Fibroblast of lung (primary cell): ENCODE results near the gene TMEM255B. TPM values are rescaled to one million over a fixed set of nuclear protein-coding genes. Genes with fewer than 3 reads are reported as not detected.
"Not testable (repeated sequence)": the region's sequence is repeated elsewhere in the genome, so short reads cannot be mapped to it uniquely, and the experiment has no call there.

Source experiments
- DNase-seq, 2 donors: peaks; one replicate each; pipeline versions ENCODE4 v3.0.0 to v3.0.0-alpha.2; 2010; ENCODE audit warnings: low read depth in 2 of 2
- H2AFZ ChIP-seq: 2 replicates; pipeline ENCODE4 v1.5.1; 2012; ENCODE audit warnings: low read length, control low read depth, inconsistent platforms
- H3K27ac ChIP-seq: 2 replicates; pipeline ENCODE4 v1.5.1; 2011; ENCODE audit warnings: low read length, control low read depth; ENCODE audit not compliant: insufficient read depth
- H3K27me3 ChIP-seq: 2 replicates; pipeline ENCODE4 v1.5.1; 2011; ENCODE audit warnings: mild to moderate bottlenecking, low read length; ENCODE audit not compliant: control insufficient read depth, insufficient read depth
- H3K36me3 ChIP-seq: 2 replicates; pipeline ENCODE4 v1.5.1; 2011; ENCODE audit warnings: low read length; ENCODE audit not compliant: control insufficient read depth, insufficient read depth
- H3K4me1 ChIP-seq: 2 replicates; pipeline ENCODE4 v1.5.1; 2011; ENCODE audit warnings: low read length; ENCODE audit not compliant: control insufficient read depth, insufficient read depth; ENCODE audit errors: extremely low read depth
- H3K4me2 ChIP-seq: 2 replicates; pipeline ENCODE4 v1.5.1; 2011; ENCODE audit warnings: low read length, control low read depth; ENCODE audit not compliant: insufficient read depth; ENCODE audit errors: extremely low read depth
- H3K4me3 ChIP-seq, 4 experiments: fragments of 200-600 bp in 1 of 4; sonication (generic) in 1 of 4; replicated peaks in 1 of 4; 2 replicates each; pipeline ENCODE4 v1.5.1; 2011 to 2016; ENCODE audit warnings: low read length in 4 of 4, low read depth in 3 of 4, mild to moderate bottlenecking in 3 of 4, control low read depth in 2 of 4, inconsistent platforms in 1 of 4, mixed read lengths in 1 of 4; ENCODE audit not compliant: insufficient read depth in 1 of 4; ENCODE audit errors: control extremely low read depth in 1 of 4
- H3K79me2 ChIP-seq: 2 replicates; pipeline ENCODE4 v1.5.1; 2012; ENCODE audit warnings: mild to moderate bottlenecking, low read length, inconsistent platforms; ENCODE audit not compliant: control insufficient read depth, insufficient read depth
- H3K9ac ChIP-seq: 2 replicates; pipeline ENCODE4 v1.5.1; 2011; ENCODE audit warnings: mild to moderate bottlenecking, low read length, control low read depth; ENCODE audit not compliant: insufficient read depth
- H3K9me3 ChIP-seq: 2 replicates; pipeline ENCODE4 v1.5.1; 2012; ENCODE audit warnings: low read depth, low read length; ENCODE audit not compliant: control insufficient read depth, insufficient read depth
- H4K20me1 ChIP-seq: 2 replicates; pipeline ENCODE4 v1.5.1; 2011; ENCODE audit warnings: low read length; ENCODE audit not compliant: control insufficient read depth, insufficient read depth; ENCODE audit errors: extremely low read depth
- EZH2 ChIP-seq: IDR thresholded peaks from 2 replicates; pipeline ENCODE4 v1.5.1; 2012; ENCODE audit warnings: low read length, control low read depth, mild to moderate bottlenecking; ENCODE audit errors: missing control alignments
- polyA plus RNA-seq, 2 donors: library from polyadenylated mRNA; depleted of rRNA in 1 of 2; stranded (reverse) in 1 of 2; unstranded in 1 of 2; fragments of >200 nt; gene quantifications; 2 replicates each; pipeline ENCODE4 v1.2.1, GENCODE V29; 2011 to 2012; ENCODE audit warnings: missing spikeins in 1 of 2
- total RNA-seq: library from RNA; depleted of rRNA; stranded (reverse); fragments of >200 nt; gene quantifications from 2 replicates; pipeline ENCODE4 v1.2.1, GENCODE V29; 2014
- TF ChIP-seq, protein P1 (sequence below), 2 donors: IDR thresholded peaks in 1 of 2; conservative IDR thresholded peaks in 1 of 2; 1 replicate in 1 of 2; 2 replicates in 1 of 2; pipeline ENCODE4 v1.5.1; 2011 to 2012; ENCODE audit warnings: low read length in 2 of 2, control low read depth in 1 of 2, inconsistent platforms in 1 of 2, low read depth in 1 of 2, mild to moderate bottlenecking in 1 of 2

The TMEM255B gene
- total and polyA plus RNA-seq, 2 donors (not counting 1 experiment from before 2014, with no cell fraction given), result 2.4 to 10.4 TPM

DNA sequence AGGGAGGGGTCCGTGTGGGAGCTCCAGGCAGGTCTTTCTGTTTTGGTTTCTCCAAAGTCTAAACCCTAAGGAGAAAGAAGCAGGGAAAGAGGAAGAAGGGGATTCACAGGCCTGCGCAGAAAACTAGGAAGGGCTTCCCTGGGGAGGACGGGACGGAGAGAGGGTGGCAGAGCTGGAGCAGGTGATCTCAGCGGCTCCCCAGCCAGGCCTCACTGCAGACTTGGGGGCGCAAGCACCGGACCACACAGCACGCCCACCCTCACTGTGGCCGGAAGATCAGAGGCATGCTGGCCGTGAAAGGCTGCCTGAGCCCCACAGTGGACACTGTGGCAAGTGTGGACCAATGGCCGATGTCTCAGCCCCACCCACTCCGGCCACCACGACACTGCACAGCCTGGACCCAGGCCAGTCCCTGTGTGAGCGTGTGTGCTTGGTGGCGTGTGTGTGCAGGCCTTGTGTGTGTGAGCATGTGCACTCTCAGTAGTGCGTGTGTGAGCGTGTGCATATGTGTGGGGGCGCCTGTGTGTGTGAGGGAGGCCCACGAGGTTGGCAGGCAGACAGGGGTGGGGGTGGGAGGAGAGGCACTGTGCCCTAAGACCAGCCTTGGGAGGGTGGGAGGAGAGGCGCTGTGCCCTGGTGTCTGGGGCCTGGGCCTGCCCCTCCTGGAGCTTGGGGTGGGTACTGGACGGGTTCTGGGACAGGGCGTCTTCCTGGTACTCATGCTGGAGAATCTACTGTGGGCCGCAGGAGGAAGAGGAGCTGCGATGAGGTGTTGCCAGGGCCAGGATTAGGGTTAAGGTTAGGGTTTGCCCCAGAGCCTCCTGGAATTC, 15.4 kb upstream of the TMEM255B start:
- no peak for DNase-seq
- no peaks in the 10 kb centered on the region for H4K20me1 ChIP-seq
- H3K9ac ChIP-seq, result no peak overlapping the region
- H3K4me3 ChIP-seq, result no peak overlapping the region
- H3K79me2 ChIP-seq, result no peaks in the 10 kb centered on the region
- no peaks in the 10 kb centered on the region for H3K9me3 ChIP-seq
- no peaks in the 10 kb centered on the region for H3K36me3 ChIP-seq
- no peak overlapping the region for H3K4me2 ChIP-seq
- H3K27ac ChIP-seq, result no peak overlapping the region
- H2AFZ ChIP-seq, result no peak overlapping the region
- no peaks in the 10 kb centered on the region for H3K27me3 ChIP-seq
- TF ChIP-seq, protein P1, sequence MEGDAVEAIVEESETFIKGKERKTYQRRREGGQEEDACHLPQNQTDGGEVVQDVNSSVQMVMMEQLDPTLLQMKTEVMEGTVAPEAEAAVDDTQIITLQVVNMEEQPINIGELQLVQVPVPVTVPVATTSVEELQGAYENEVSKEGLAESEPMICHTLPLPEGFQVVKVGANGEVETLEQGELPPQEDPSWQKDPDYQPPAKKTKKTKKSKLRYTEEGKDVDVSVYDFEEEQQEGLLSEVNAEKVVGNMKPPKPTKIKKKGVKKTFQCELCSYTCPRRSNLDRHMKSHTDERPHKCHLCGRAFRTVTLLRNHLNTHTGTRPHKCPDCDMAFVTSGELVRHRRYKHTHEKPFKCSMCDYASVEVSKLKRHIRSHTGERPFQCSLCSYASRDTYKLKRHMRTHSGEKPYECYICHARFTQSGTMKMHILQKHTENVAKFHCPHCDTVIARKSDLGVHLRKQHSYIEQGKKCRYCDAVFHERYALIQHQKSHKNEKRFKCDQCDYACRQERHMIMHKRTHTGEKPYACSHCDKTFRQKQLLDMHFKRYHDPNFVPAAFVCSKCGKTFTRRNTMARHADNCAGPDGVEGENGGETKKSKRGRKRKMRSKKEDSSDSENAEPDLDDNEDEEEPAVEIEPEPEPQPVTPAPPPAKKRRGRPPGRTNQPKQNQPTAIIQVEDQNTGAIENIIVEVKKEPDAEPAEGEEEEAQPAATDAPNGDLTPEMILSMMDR (conservative IDR thresholded peaks at IDR 0.05 in 1 of 2, IDR thresholded peaks at IDR 0.05 in 1 of 2; ENCODE audit: low read depth in 1 of 2, low read length in 2 of 2), result no peak
- no peak for TF ChIP-seq EZH2
- H3K4me1 ChIP-seq, result no peaks in the 10 kb centered on the region

DNA sequence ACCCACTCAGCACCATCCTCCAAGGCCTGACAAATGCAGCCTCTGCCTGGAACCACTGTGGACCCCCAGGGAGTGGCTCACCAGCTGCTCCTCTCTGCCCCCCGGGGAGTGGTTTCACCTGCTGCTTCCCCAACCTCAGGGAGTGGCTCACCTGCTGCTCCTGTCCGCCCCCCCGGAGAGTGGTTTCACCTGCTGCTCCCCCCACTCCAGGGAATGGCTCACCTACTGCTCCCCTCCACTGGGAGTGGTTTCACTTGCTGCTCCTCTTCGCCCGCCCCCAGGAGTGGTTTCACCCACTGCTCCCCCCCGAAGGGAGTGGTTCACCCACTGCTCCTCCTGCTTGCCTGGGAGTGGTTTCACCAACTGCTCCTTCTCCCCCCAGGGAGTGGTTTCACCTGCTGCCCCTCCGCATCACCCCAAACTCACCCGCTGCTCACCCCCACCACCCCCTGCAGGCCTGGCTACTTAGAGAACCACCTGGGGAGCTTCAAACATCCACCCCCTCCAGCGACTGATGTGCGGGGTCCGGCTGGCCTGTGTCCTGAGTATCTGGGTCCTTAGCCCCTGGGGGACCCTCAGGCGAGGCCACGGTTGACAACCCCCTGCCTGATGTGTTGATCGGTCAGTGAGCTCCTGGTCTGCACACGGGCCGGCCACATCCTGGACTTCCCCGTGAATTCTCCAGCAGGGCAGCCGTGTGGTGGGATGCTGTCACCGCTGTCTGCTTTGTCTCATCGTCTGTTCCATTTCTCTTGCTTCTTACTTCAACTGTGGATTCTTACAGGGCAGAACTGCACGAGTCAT, 14.6 kb upstream of the TMEM255B start:
- Histone ChIP-seq H2AFZ (no peak overlapping the region), H3K79me2 (no peaks in the 10 kb centered on the region), H3K9me3 (no peaks in the 10 kb centered on the region), H3K27ac (no peak overlapping the region), H3K4me2 (no peak overlapping the region), H3K36me3 (no peaks in the 10 kb centered on the region), H3K4me1 (no peaks in the 10 kb centered on the region), H3K27me3 (no peaks in the 10 kb centered on the region), H4K20me1 (no peaks in the 10 kb centered on the region), H3K4me3 (no peak overlapping the region), H3K9ac (no peak overlapping the region)
- no peak for TF ChIP-seq EZH2
- TF ChIP-seq, protein P1 (conservative IDR thresholded peaks at IDR 0.05 in 1 of 2, IDR thresholded peaks at IDR 0.05 in 1 of 2; ENCODE audit: low read depth in 1 of 2, low read length in 2 of 2), result no peak
- DNase-seq, result no peak

DNA sequence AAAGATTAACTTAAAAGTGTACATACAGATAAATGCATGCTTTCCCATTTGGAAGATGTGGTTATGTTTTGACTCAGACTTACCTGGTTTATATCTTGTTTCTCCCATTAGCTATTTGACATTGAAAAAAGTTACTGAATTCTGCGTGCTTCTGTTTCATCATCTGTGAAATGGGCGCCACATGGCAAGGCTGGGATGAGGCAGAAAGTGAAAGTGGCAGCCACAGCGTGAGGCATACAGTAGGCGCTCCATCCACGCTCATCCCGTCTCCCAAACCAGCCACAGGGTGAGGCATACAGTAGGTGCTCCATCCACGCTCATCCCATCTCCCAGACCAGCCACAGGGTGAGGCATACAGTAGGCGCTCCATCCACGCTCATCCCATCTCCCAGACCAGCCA, 14.0 kb upstream of the TMEM255B start:
- no peaks in the 10 kb centered on the region for H3K9me3 ChIP-seq
- H3K4me1 ChIP-seq, result no peaks in the 10 kb centered on the region
- H3K27ac ChIP-seq, result no peak overlapping the region
- no peak for TF ChIP-seq EZH2
- TF ChIP-seq, protein P1 (conservative IDR thresholded peaks at IDR 0.05 in 1 of 2, IDR thresholded peaks at IDR 0.05 in 1 of 2; ENCODE audit: low read depth in 1 of 2, low read length in 2 of 2), result no peak
- no peaks in the 10 kb centered on the region for H3K79me2 ChIP-seq
- H4K20me1 ChIP-seq, result no peaks in the 10 kb centered on the region
- H2AFZ ChIP-seq, result no peak overlapping the region
- no peak overlapping the region for H3K9ac ChIP-seq
- no peak overlapping the region for H3K4me2 ChIP-seq
- no peak for DNase-seq
- no peaks in the 10 kb centered on the region for H3K27me3 ChIP-seq
- no peak overlapping the region for H3K4me3 ChIP-seq
- no peaks in the 10 kb centered on the region for H3K36me3 ChIP-seq

DNA sequence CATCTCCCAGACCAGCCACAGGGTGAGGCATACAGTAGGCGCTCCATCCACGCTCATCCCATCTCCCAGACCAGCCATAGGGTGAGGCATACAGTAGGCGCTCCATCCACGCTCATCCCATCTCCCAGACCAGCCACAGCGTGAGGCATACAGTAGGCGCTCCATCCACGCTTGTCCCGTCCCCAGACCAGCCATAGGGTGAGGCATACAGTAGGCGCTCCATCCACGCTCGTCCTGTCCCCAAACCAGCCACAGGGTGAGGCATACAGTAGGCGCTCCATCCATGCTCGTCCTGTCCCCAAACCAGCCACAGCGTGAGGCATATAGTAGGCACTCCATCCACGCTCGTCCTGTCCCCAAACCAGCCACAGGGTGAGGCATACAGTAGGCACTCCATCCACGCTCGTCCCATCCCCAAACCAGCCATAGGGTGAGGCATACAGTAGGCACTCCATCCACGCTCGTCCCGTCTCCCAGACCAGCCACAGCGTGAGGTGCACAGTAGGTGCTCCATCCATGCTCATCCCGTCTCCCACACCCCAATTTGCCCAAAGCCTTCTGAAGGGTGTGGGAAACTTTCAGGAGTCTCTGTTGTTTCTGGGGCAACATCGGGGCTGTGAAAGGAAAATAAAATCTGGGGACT, 13.4 kb upstream of the TMEM255B start:
- H3K79me2 ChIP-seq, H3K4me3 ChIP-seq, DNase-seq, H3K9me3 ChIP-seq, H3K27ac ChIP-seq, H3K36me3 ChIP-seq, H2AFZ ChIP-seq, H3K4me1 ChIP-seq, H4K20me1 ChIP-seq, H3K9ac ChIP-seq, H3K4me2 ChIP-seq, H3K27me3 ChIP-seq: not testable (repeated sequence)
